Measurements from ENCODE around the gene AZI2. TPM values are rescaled to one million over a fixed set of nuclear protein-coding genes. Genes with fewer than 3 reads are reported as not detected.

AZI2 gene
- total RNA-seq, 1 experiment from 2014 or later, result 51.6 TPM

- Histone ChIP-seq H3K4me1 (ENCODE audit: control insufficient read depth in 1 of 2, insufficient read depth in 2 of 2, low read length in 2 of 2) (no peaks in the 10 kb centered on the region), H3K9me2 (ENCODE audit: insufficient read depth) (no peaks in the 10 kb centered on the region), H3K9me3 (ENCODE audit: control insufficient read depth in 1 of 2, insufficient read depth in 1 of 2, low read depth in 1 of 2, low read length in 2 of 2) (no peaks in the 10 kb centered on the region), H3K9ac (ENCODE audit: low read length) (no peak overlapping the region), H3K36me3 (ENCODE audit: control insufficient read depth in 1 of 2, insufficient read depth in 2 of 2, low read length in 2 of 2) (no peaks in the 10 kb centered on the region), H3K4me2 (ENCODE audit: low read length) (no peak overlapping the region), H2AFZ (ENCODE audit: low read depth, low read length, poor library complexity, severe bottlenecking) (no peak overlapping the region), H3K79me2 (ENCODE audit: insufficient read depth, low read length) (no peaks in the 10 kb centered on the region; the same call in 1 of the 2 replicates), H3K27me3 (ENCODE audit: insufficient read depth, low read length) (no peaks in the 10 kb centered on the region), H3K27ac (ENCODE audit: low read depth, low read length) (no peak overlapping the region), H4K20me1 (ENCODE audit: insufficient read depth) (no peaks in the 10 kb centered on the region), H3K4me3 (replicated peaks in 1 of 2; ENCODE audit: low read depth in 1 of 2, low read length in 2 of 2) (no peak overlapping the region)
- DNase-seq (ENCODE audit: low read depth, low spot score), result no peak
- TF ChIP-seq EZH2phosphoT487 (IDR thresholded peaks at IDR 0.05; ENCODE audit: borderline replicate concordance) (no peak), POLR2A (IDR thresholded peaks at IDR 0.05; ENCODE audit: borderline replicate concordance, extremely low read depth, insufficient read depth, insufficient read length) (no peak), JUND (IDR thresholded peaks at IDR 0.05) (no peak), CEBPB (IDR thresholded peaks at IDR 0.05; ENCODE audit: low read depth) (no peak), YY1 (IDR thresholded peaks at IDR 0.05; ENCODE audit: extremely low read depth, insufficient replicate concordance, low read depth, low read length) (no peak), SIN3A (IDR thresholded peaks at IDR 0.05; ENCODE audit: low read depth) (no peak), CTCF (IDR thresholded peaks at IDR 0.05 in 2 of 3, conservative IDR thresholded peaks at IDR 0.05 in 1 of 3; ENCODE audit: borderline replicate concordance in 1 of 3, insufficient read depth in 1 of 3, low read depth in 2 of 3, low read length in 2 of 3) (no peak), MAX (IDR thresholded peaks at IDR 0.05) (no peak)
- TF ChIP-seq, protein P1, sequence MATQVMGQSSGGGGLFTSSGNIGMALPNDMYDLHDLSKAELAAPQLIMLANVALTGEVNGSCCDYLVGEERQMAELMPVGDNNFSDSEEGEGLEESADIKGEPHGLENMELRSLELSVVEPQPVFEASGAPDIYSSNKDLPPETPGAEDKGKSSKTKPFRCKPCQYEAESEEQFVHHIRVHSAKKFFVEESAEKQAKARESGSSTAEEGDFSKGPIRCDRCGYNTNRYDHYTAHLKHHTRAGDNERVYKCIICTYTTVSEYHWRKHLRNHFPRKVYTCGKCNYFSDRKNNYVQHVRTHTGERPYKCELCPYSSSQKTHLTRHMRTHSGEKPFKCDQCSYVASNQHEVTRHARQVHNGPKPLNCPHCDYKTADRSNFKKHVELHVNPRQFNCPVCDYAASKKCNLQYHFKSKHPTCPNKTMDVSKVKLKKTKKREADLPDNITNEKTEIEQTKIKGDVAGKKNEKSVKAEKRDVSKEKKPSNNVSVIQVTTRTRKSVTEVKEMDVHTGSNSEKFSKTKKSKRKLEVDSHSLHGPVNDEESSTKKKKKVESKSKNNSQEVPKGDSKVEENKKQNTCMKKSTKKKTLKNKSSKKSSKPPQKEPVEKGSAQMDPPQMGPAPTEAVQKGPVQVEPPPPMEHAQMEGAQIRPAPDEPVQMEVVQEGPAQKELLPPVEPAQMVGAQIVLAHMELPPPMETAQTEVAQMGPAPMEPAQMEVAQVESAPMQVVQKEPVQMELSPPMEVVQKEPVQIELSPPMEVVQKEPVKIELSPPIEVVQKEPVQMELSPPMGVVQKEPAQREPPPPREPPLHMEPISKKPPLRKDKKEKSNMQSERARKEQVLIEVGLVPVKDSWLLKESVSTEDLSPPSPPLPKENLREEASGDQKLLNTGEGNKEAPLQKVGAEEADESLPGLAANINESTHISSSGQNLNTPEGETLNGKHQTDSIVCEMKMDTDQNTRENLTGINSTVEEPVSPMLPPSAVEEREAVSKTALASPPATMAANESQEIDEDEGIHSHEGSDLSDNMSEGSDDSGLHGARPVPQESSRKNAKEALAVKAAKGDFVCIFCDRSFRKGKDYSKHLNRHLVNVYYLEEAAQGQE (IDR thresholded peaks at IDR 0.05; ENCODE audit: low read depth), result no peak
- TF ChIP-seq, protein P2, sequence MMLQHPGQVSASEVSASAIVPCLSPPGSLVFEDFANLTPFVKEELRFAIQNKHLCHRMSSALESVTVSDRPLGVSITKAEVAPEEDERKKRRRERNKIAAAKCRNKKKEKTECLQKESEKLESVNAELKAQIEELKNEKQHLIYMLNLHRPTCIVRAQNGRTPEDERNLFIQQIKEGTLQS (IDR thresholded peaks at IDR 0.05), result no peak
- BruUV-seq (replicated peaks), result no TSS peak
- ChIA-PET POLR2A (no interaction called here), RAD21 (ENCODE audit: low non-redundant PET in 1 of 2, low total read pairs in 2 of 2, uncharacterized antibody in 2 of 2, unreplicated experiment in 2 of 2) (no interaction called here), CTCF (interaction anchor here (1.2 to 1.6 kb wide), 4 partner anchors 12 to 575 kb away, joined by 4 to 7 read pairs (median 6); partner anchors contain the start of gene EOMES)
- intact Hi-C loops (cut with micrococcal nuclease), result loop anchor here (2.0 kb wide), 1 partner anchor 574 kb away; no protein-coding TSS in a partner anchor
- ATAC-seq, result no peak
These were observed 61.6 kb downstream of the AZI2 start for GRCh38 chr3:28287046-28287445.
